GM12878 (cell line): ENCODE measurements around the gene PLD3. TPM values are rescaled to one million over a fixed set of nuclear protein-coding genes. Genes with fewer than 3 reads are reported as not detected.

ENCODE experiments used
- ATAC-seq: fragments of 200-7000 bp; cut with Tn5 transposase; 3 replicates; pipeline ENCODE4 v1.9.1; 2020; ENCODE audit warnings: mild to moderate bottlenecking, moderate library complexity
- BruUV-seq: library from RNA; stranded (reverse); fragments of 400-500 nt; replicated peaks from 2 replicates; lab custom pipeline; 2021; lab: Mats Ljungman, UMichigan
- CTCF ChIA-PET: fragments of 300-600 bp; sonication (Branson Sonifier 250); formaldehyde crosslinking; extraction: SDS; loops from one replicate; lab custom pipeline; 2021; ENCODE audit warnings: inconsistent platforms; lab: Yijun Ruan, JAX
- POLR2A ChIA-PET: fragments of 350-600 bp; formaldehyde crosslinking; extraction: SDS; loops from one replicate; lab custom pipeline; 2021; ENCODE audit warnings: inconsistent platforms; lab: Charles Lee
- RAD21 ChIA-PET: fragments of 300-600 bp; sonication (Branson Sonifier 250); formaldehyde crosslinking; loops from one replicate; lab custom pipeline; 2023; ENCODE audit warnings: antibody characterized with exemption; ENCODE audit not compliant: unreplicated experiment; lab: Charles Lee
- SMC1A ChIA-PET: fragments of 300-600 bp; sonication (Branson Sonifier 250); formaldehyde crosslinking; loops from one replicate; lab custom pipeline; 2023; ENCODE audit not compliant: unreplicated experiment, uncharacterized antibody; lab: Charles Lee
- DNase-seq: peaks from one replicate; pipeline ENCODE4 v3.0.0-alpha.2; 2011; ENCODE audit warnings: low read depth, low spot score
- FAIRE-seq: peaks from 3 replicates; lab custom pipeline; 2011; peaks lifted over from hg19 to GRCh38; lab: Jason Lieb, UNC
- H2AFZ ChIP-seq: 2 replicates; pipeline ENCODE4 v1.6.0; 2011; ENCODE audit warnings: low read depth, low read length, control low read depth; ENCODE audit not compliant: control insufficient read depth
- H3K27ac ChIP-seq: 2 replicates; pipeline ENCODE4 v1.5.1; 2011; ENCODE audit warnings: control low read depth; ENCODE audit not compliant: control insufficient read depth, insufficient read depth
- H3K27me3 ChIP-seq, 2 experiments: replicated peaks in 1 of 2; 2 replicates each; pipeline versions ENCODE4 v1.6.0 to v1.6.1; 2011; ENCODE audit warnings: low read length in 1 of 2; ENCODE audit not compliant: control insufficient read depth in 2 of 2, insufficient read depth in 2 of 2
- H3K36me3 ChIP-seq, 2 experiments: 2 replicates each; pipeline ENCODE4 v1.5.1; 2011; ENCODE audit warnings: low read length in 1 of 2; ENCODE audit not compliant: control insufficient read depth in 2 of 2, insufficient read depth in 2 of 2
- H3K4me1 ChIP-seq: 2 replicates; pipeline ENCODE4 v1.6.1; 2011; ENCODE audit warnings: mild to moderate bottlenecking, low read length, moderate library complexity, mixed read lengths; ENCODE audit not compliant: control insufficient read depth, insufficient read depth
- H3K4me2 ChIP-seq: 2 replicates; pipeline ENCODE4 v1.6.0; 2011; ENCODE audit warnings: control low read depth; ENCODE audit not compliant: control insufficient read depth, insufficient read depth
- H3K4me3 ChIP-seq: fragments of 200-600 bp; sonication (generic); 2 replicates; pipeline ENCODE4 v1.5.1; 2016
- H3K79me2 ChIP-seq: 2 replicates; pipeline ENCODE4 v1.6.0; 2011; ENCODE audit warnings: low read length; ENCODE audit not compliant: control insufficient read depth, insufficient read depth
- H3K9ac ChIP-seq: 2 replicates; pipeline ENCODE4 v1.8.0; 2011; ENCODE audit warnings: low read length, control low read depth, mixed read lengths; ENCODE audit not compliant: control insufficient read depth, insufficient read depth
- H3K9me3 ChIP-seq: replicated peaks from 3 replicates; pipeline ENCODE4 v1.5.1; 2011; ENCODE audit warnings: mild to moderate bottlenecking, low read length; ENCODE audit not compliant: control insufficient read depth, insufficient read depth
- H4K20me1 ChIP-seq: 2 replicates; pipeline ENCODE4 v1.6.0; 2011; ENCODE audit not compliant: control insufficient read depth, insufficient read depth
- ATF7 ChIP-seq: fragments of 450-650 bp; IDR thresholded peaks from 2 replicates; pipeline ENCODE4 v1.6.1; 2016; ENCODE audit warnings: low read depth, mild to moderate bottlenecking
- EZH2 ChIP-seq: IDR thresholded peaks from 2 replicates; pipeline ENCODE4 v1.6.1; 2012; ENCODE audit warnings: low read depth, mild to moderate bottlenecking, control low read depth, inconsistent platforms, low read length, borderline replicate concordance; ENCODE audit not compliant: control insufficient read depth
- KLF5 ChIP-seq: fragments of 450-650 bp; IDR thresholded peaks from 2 replicates; pipeline ENCODE4 v1.6.1; 2014; ENCODE audit warnings: mild to moderate bottlenecking; ENCODE audit not compliant: partially characterized antibody
- SUZ12 ChIP-seq: fragments of 200-600 bp; sonication (generic); IDR thresholded peaks from one replicate; pipeline ENCODE4 v1.6.1; 2018; ENCODE audit warnings: antibody characterized with exemption, mild to moderate bottlenecking; ENCODE audit not compliant: unreplicated experiment
- WRNIP1 ChIP-seq: IDR thresholded peaks from 2 replicates; pipeline ENCODE4 v1.6.1; 2011; ENCODE audit warnings: low read depth, low read length, improper control_type of control experiment, borderline replicate concordance
- ZNF384 ChIP-seq: IDR thresholded peaks from 2 replicates; pipeline ENCODE4 v1.6.1; 2012; ENCODE audit warnings: low read depth, mild to moderate bottlenecking, low read length, improper control_type of control experiment, borderline replicate concordance
- whole genome bisulfite sequencing: methylation state at CpG from one replicate; pipeline ENCODE4 v1.1.6; 2016; ENCODE audit warnings: low lambda C conversion rate; ENCODE audit not compliant: insufficient replicate concordance, insufficient coverage; ENCODE audit errors: missing lambda C conversion rate; 5-methylcytosine and 5-hydroxymethylcytosine counted together
- in situ Hi-C: fragments of 300-500 bp; cut with MboI; formaldehyde crosslinking; loops from 9 replicates; pipeline ENCODE4 v1.14.3; 2018; ENCODE audit warnings: mixed read lengths
- intact Hi-C: fragments of 100-400 bp; cut with micrococcal nuclease; formaldehyde crosslinking; loops from one replicate; pipeline ENCODE4 v1.14.2; 2022; ENCODE audit not compliant: unreplicated experiment
- polyA plus RNA-seq, 11 experiments: library from polyadenylated mRNA; depleted of rRNA in 4 of 11; unstranded in 6 of 11; stranded (reverse) in 5 of 11; fragments of >200 nt; fragmentation: Nextera tagmentation in 4 of 11; fragmentation: Illumina TruSeq in 1 of 11; extraction: Ambion mirVana in 4 of 11; extraction: Trizol in 1 of 11; gene quantifications; 1 replicate in 1 of 11; 2 replicates in 10 of 11; pipeline versions ENCODE4 v1.2.1 to v1.2.3, GENCODE V29; 2011 to 2016; ENCODE audit warnings: inconsistent platforms in 2 of 11, missing spikeins in 2 of 11, low read depth in 1 of 11
- total RNA-seq, 4 experiments: library from RNA; depleted of rRNA in 3 of 4; stranded (reverse); fragments of >200 nt in 3 of 4; fragmentation: Illumina TruSeq in 1 of 4; extraction: Trizol in 1 of 4; gene quantifications; 2 replicates each; pipeline versions ENCODE4 v1.2.1 to v1.2.3, GENCODE V29; 2013 to 2021
- TF ChIP-seq, protein P1 (sequence below): IDR thresholded peaks from 2 replicates; pipeline ENCODE4 v1.6.1; 2012; ENCODE audit warnings: low read depth, low read length, improper control_type of control experiment
- TF ChIP-seq, protein P2 (sequence below): fragments of 450-650 bp; IDR thresholded peaks from 2 replicates; pipeline ENCODE4 v1.6.1; 2014; ENCODE audit warnings: mild to moderate bottlenecking
- TF ChIP-seq, protein P3 (sequence below): fragments of 450-650 bp; IDR thresholded peaks from 2 replicates; pipeline ENCODE4 v1.6.1; 2018; ENCODE audit warnings: mild to moderate bottlenecking, low read depth, moderate library complexity; ENCODE audit not compliant: partially characterized antibody
- TF ChIP-seq, protein P4 (sequence below): IDR thresholded peaks from 2 replicates; pipeline ENCODE4 v1.6.1; 2012; ENCODE audit warnings: low read depth, low read length, improper control_type of control experiment

PLD3 gene
- total and polyA plus RNA-seq, 10 of the 15 experiments (the other 5 are each of a cell fraction or from before 2014, with no cell fraction given) = 1.3 to 134 (median 72.7) TPM

DNA sequence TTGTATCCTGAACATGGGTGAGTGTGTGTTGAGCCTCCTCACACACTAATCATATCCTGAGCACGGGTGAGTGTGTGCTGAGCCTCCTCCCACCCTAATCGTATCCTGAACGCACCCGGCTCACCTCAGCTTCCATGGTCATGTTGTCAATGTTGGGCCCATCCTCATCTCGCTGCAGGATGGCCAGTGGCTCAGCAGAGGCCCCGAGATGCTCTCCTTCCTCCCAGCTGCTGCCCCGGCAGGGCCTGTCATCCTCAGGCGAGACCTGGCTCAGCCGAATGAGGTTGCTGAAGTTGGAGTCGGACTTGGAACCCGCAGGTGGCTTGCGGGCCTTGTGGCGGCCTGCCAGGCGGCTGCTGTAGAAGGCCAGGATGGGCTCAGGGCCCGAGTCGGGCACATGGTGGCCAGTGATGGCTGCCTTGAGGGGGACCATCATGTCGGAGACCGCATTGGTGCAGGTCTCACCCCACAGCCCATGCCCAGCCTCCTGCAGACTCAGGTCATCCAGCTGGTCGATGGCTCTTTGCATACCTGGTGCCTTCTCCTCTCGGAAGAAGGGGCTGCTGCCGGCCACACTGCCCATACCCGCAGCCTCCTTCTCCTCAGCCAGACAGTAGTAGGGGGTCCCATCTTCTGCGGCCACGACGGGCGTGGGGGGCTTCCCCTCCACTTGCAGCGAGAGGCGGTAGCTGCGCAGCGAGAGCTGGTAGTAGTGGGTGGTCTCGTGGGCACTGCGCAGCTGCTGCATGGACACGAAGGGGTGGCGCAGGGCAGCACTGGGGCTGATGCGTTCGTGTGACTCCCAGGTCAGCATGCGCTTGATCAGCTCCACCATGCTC, 31.9 kb downstream of the PLD3 start:
- TF ChIP-seq SUZ12 (no peak), EZH2 (no peak), ATF7 (no peak), KLF5 (no peak), WRNIP1 (no peak), ZNF384 (no peak)
- TF ChIP-seq, protein P1, sequence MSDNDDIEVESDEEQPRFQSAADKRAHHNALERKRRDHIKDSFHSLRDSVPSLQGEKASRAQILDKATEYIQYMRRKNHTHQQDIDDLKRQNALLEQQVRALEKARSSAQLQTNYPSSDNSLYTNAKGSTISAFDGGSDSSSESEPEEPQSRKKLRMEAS = no peak
- TF ChIP-seq, protein P2, sequence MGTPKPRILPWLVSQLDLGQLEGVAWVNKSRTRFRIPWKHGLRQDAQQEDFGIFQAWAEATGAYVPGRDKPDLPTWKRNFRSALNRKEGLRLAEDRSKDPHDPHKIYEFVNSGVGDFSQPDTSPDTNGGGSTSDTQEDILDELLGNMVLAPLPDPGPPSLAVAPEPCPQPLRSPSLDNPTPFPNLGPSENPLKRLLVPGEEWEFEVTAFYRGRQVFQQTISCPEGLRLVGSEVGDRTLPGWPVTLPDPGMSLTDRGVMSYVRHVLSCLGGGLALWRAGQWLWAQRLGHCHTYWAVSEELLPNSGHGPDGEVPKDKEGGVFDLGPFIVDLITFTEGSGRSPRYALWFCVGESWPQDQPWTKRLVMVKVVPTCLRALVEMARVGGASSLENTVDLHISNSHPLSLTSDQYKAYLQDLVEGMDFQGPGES = no peak
- TF ChIP-seq, protein P3, sequence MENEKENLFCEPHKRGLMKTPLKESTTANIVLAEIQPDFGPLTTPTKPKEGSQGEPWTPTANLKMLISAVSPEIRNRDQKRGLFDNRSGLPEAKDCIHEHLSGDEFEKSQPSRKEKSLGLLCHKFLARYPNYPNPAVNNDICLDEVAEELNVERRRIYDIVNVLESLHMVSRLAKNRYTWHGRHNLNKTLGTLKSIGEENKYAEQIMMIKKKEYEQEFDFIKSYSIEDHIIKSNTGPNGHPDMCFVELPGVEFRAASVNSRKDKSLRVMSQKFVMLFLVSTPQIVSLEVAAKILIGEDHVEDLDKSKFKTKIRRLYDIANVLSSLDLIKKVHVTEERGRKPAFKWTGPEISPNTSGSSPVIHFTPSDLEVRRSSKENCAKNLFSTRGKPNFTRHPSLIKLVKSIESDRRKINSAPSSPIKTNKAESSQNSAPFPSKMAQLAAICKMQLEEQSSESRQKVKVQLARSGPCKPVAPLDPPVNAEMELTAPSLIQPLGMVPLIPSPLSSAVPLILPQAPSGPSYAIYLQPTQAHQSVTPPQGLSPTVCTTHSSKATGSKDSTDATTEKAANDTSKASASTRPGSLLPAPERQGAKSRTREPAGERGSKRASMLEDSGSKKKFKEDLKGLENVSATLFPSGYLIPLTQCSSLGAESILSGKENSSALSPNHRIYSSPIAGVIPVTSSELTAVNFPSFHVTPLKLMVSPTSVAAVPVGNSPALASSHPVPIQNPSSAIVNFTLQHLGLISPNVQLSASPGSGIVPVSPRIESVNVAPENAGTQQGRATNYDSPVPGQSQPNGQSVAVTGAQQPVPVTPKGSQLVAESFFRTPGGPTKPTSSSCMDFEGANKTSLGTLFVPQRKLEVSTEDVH = no peak
- TF ChIP-seq, protein P4, sequence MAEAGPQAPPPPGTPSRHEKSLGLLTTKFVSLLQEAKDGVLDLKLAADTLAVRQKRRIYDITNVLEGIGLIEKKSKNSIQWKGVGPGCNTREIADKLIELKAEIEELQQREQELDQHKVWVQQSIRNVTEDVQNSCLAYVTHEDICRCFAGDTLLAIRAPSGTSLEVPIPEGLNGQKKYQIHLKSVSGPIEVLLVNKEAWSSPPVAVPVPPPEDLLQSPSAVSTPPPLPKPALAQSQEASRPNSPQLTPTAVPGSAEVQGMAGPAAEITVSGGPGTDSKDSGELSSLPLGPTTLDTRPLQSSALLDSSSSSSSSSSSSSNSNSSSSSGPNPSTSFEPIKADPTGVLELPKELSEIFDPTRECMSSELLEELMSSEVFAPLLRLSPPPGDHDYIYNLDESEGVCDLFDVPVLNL = no peak
- POLR2A ChIA-PET = interaction anchor here (0.9 kb wide), 1 partner anchor 33 kb away, joined by 17 read pairs; the partner anchor contains the start of gene PRX
- DNase-seq (no peak), FAIRE-seq (no peak), ATAC-seq (no peak)
- no TSS peak for BruUV-seq
- Histone ChIP-seq H3K79me2 (no peaks in the 10 kb centered on the region), H2AFZ (no peak overlapping the region), H3K4me2 (no peak overlapping the region), H3K27me3 (no peaks in the 10 kb centered on the region), H3K4me1 (no peaks in the 10 kb centered on the region), H3K27ac (no peak overlapping the region), H3K9me3 (no peaks in the 10 kb centered on the region), H3K9ac (no peak overlapping the region), H3K4me3 (no peak overlapping the region), H4K20me1 (no peaks in the 10 kb centered on the region), H3K36me3 (no peaks in the 10 kb centered on the region)
- SMC1A ChIA-PET = no interaction called here
- RAD21 ChIA-PET = interaction anchor here (1.5 kb wide), 1 partner anchor 75 kb away, joined by 5 read pairs; no protein-coding TSS in a partner anchor
- 91% methylated on average over 37 of the region's 37 CpGs for WGBS
- intact Hi-C loops = no loop called here
- CTCF ChIA-PET = interaction anchor here (0.6 to 1.1 kb wide), 3 partner anchors 75 to 240 kb away, joined by 3 to 4 read pairs (median 3); no protein-coding TSS in a partner anchor
- in situ Hi-C loops = no loop called here
